Measurements from ENCODE around the gene GABPB1.

GABPB1 gene

GRCh38 chr15:50295966-50296365 lies 59.0 kb downstream of the GABPB1 start:
- Histone ChIP-seq H3K4me2 (ENCODE audit: low read length) (no peak overlapping the region), H3K9me3 (ENCODE audit: insufficient read depth, low read length) (no peaks in the 10 kb centered on the region), H3K4me1 (ENCODE audit: low read length) (no peaks in the 10 kb centered on the region), H3K4me3 (ENCODE audit: low read length) (no peak overlapping the region), H3K79me2 (ENCODE audit: low read length) (no peaks in the 10 kb centered on the region), H3K9ac (ENCODE audit: low read length) (no peak overlapping the region), H2AFZ (ENCODE audit: low read depth, low read length) (no peak overlapping the region), H4K20me1 (ENCODE audit: insufficient read depth, low read length) (no peaks in the 10 kb centered on the region), H3K27me3 (ENCODE audit: low read depth, low read length) (no peaks in the 10 kb centered on the region), H3K27ac (ENCODE audit: low read length) (no peak overlapping the region), H3K36me3 (replicated peaks; ENCODE audit: low read depth, low read length) (peaks cover 16% of the 10 kb centered on the region)
- TF ChIP-seq EZH2phosphoT487 (IDR thresholded peaks at IDR 0.05; ENCODE audit: low read depth) (no peak), CTCF (IDR thresholded peaks at IDR 0.05; ENCODE audit: low read depth, low read length) (no peak)

GRCh38 chr15:50289749-50290148 lies 65.2 kb downstream of the GABPB1 start:
- Histone ChIP-seq H3K9me3 (ENCODE audit: insufficient read depth, low read length) (no peaks in the 10 kb centered on the region), H2AFZ (ENCODE audit: low read depth, low read length) (no peak overlapping the region), H3K9ac (ENCODE audit: low read length) (no peak overlapping the region), H3K79me2 (ENCODE audit: low read length) (no peaks in the 10 kb centered on the region), H3K4me2 (ENCODE audit: low read length) (no peak overlapping the region), H3K4me1 (ENCODE audit: low read length) (no peaks in the 10 kb centered on the region), H3K27ac (ENCODE audit: low read length) (no peak overlapping the region), H4K20me1 (ENCODE audit: insufficient read depth, low read length) (no peaks in the 10 kb centered on the region), H3K36me3 (replicated peaks; ENCODE audit: low read depth, low read length) (peaks cover 40% of the 10 kb centered on the region), H3K4me3 (ENCODE audit: low read length) (no peak overlapping the region), H3K27me3 (ENCODE audit: low read depth, low read length) (no peaks in the 10 kb centered on the region)
- TF ChIP-seq EZH2phosphoT487 (IDR thresholded peaks at IDR 0.05; ENCODE audit: low read depth) = no peak
- no peak for TF ChIP-seq CTCF (IDR thresholded peaks at IDR 0.05; ENCODE audit: low read depth, low read length)

- no peaks in the 10 kb centered on the region for H3K27me3 ChIP-seq (ENCODE audit: low read depth, low read length)
- H3K4me3 ChIP-seq (ENCODE audit: low read length) = no peak overlapping the region
- TF ChIP-seq CTCF (IDR thresholded peaks at IDR 0.05; ENCODE audit: low read depth, low read length) = no peak
- no peak for TF ChIP-seq EZH2phosphoT487 (IDR thresholded peaks at IDR 0.05; ENCODE audit: low read depth)
- no peak overlapping the region for H3K9ac ChIP-seq (ENCODE audit: low read length)
- H3K27ac ChIP-seq (ENCODE audit: low read length) = no peak overlapping the region
- no peak overlapping the region for H3K4me2 ChIP-seq (ENCODE audit: low read length)
- H3K79me2 ChIP-seq (ENCODE audit: low read length) = no peaks in the 10 kb centered on the region
- no peaks in the 10 kb centered on the region for H3K4me1 ChIP-seq (ENCODE audit: low read length)
- no peaks in the 10 kb centered on the region for H4K20me1 ChIP-seq (ENCODE audit: insufficient read depth, low read length)
- no peak overlapping the region for H2AFZ ChIP-seq (ENCODE audit: low read depth, low read length)
- H3K9me3 ChIP-seq (ENCODE audit: insufficient read depth, low read length) = no peaks in the 10 kb centered on the region
- H3K36me3 ChIP-seq (replicated peaks; ENCODE audit: low read depth, low read length) = peaks cover 40% of the 10 kb centered on the region
Measured at GRCh38 chr15:50287324-50288116, 67.5 kb downstream of the GABPB1 start.

- Histone ChIP-seq H2AFZ (ENCODE audit: low read depth, low read length) (no peak overlapping the region), H4K20me1 (ENCODE audit: insufficient read depth, low read length) (no peaks in the 10 kb centered on the region), H3K27me3 (ENCODE audit: low read depth, low read length) (no peaks in the 10 kb centered on the region), H3K9me3 (ENCODE audit: insufficient read depth, low read length) (no peaks in the 10 kb centered on the region), H3K9ac (ENCODE audit: low read length) (no peak overlapping the region), H3K79me2 (ENCODE audit: low read length) (no peaks in the 10 kb centered on the region), H3K27ac (ENCODE audit: low read length) (no peak overlapping the region), H3K4me2 (ENCODE audit: low read length) (no peak overlapping the region), H3K4me3 (ENCODE audit: low read length) (no peak overlapping the region), H3K4me1 (ENCODE audit: low read length) (no peaks in the 10 kb centered on the region), H3K36me3 (replicated peaks; ENCODE audit: low read depth, low read length) (peaks cover 10% of the 10 kb centered on the region)
- TF ChIP-seq CTCF (IDR thresholded peaks at IDR 0.05; ENCODE audit: low read depth, low read length) = no peak
- TF ChIP-seq EZH2phosphoT487 (IDR thresholded peaks at IDR 0.05; ENCODE audit: low read depth) = no peak
Measured at GRCh38 chr15:50281427-50281826, 73.6 kb downstream of the GABPB1 start.

Data from OCI-LY3 (cell line).